Stimulated activated CD4-positive, alpha-beta T cell treated with anti-CD3 and anti-CD28 coated beads, Interleukin-1b, Interleukin-23, amount 100 ng/mL, for 24 hours (primary cell): ENCODE measurements around the gene RAB44.

ENCODE experiments used
- DNase-seq, 4 experiments: peaks; one replicate each; pipeline ENCODE4 v3.0.0-alpha.2; 2020; ENCODE audit warnings: low read depth in 4 of 4, low spot score in 1 of 4

The RAB44 gene

GRCh38 chr6:36685926-36686667 lies 11.5 kb upstream of the RAB44 start:
- DNase-seq = no peak

GRCh38 chr6:36686668-36687513 lies 10.7 kb upstream of the RAB44 start:
- no peak for DNase-seq

- DNase-seq = no peak
Observed at GRCh38 chr6:36688063-36688738, 9.4 kb upstream of the RAB44 start.

- no peak for DNase-seq
Observed at GRCh38 chr6:36688739-36689075, 8.9 kb upstream of the RAB44 start.

- DNase-seq = no peak
Observed at GRCh38 chr6:36691011-36691410, 6.6 kb upstream of the RAB44 start.

GRCh38 chr6:36691612-36692011 lies 6.0 kb upstream of the RAB44 start:
- no peak for DNase-seq

GRCh38 chr6:36692220-36692619 lies 5.4 kb upstream of the RAB44 start:
- no peak for DNase-seq

GRCh38 chr6:36692861-36693702 lies 4.5 kb upstream of the RAB44 start:
- no peak for DNase-seq

- no peak for DNase-seq
Observed at GRCh38 chr6:36694616-36695015, 3.0 kb upstream of the RAB44 start.

- DNase-seq = no peak
Observed at GRCh38 chr6:36695414-36695813, 2.2 kb upstream of the RAB44 start.

- no peak for DNase-seq
Observed at GRCh38 chr6:36698196-36698595, 570 bp downstream of the RAB44 start.

GRCh38 chr6:36698871-36699271 lies 1.2 kb downstream of the RAB44 start:
- no peak for DNase-seq

- no peak for DNase-seq
Observed at GRCh38 chr6:36699348-36699747, 1.7 kb downstream of the RAB44 start.

GRCh38 chr6:36700071-36700812 lies 2.6 kb downstream of the RAB44 start:
- no peak for DNase-seq

- DNase-seq = no peak
Observed at GRCh38 chr6:36700831-36701230, 3.2 kb downstream of the RAB44 start.

GRCh38 chr6:36701401-36701991 lies 3.9 kb downstream of the RAB44 start:
- DNase-seq = no peak

GRCh38 chr6:36702656-36703055 lies 5.0 kb downstream of the RAB44 start:
- DNase-seq = no peak

- DNase-seq = no peak
Observed at GRCh38 chr6:36703081-36703606, 5.5 kb downstream of the RAB44 start.

- DNase-seq = no peak
Observed at GRCh38 chr6:36703982-36704381, 6.4 kb downstream of the RAB44 start.
